HG02588 (cell line): ENCODE measurements around the gene PMPCA.

ENCODE experiments used
- ATAC-seq: cut with Tn5 transposase; IDR thresholded peaks from one replicate; pipeline ENCODE4 v1.9.1; 2021; ENCODE audit warnings: mild to moderate bottlenecking, moderate library complexity; ENCODE audit not compliant: unreplicated experiment

The PMPCA gene

DNA sequence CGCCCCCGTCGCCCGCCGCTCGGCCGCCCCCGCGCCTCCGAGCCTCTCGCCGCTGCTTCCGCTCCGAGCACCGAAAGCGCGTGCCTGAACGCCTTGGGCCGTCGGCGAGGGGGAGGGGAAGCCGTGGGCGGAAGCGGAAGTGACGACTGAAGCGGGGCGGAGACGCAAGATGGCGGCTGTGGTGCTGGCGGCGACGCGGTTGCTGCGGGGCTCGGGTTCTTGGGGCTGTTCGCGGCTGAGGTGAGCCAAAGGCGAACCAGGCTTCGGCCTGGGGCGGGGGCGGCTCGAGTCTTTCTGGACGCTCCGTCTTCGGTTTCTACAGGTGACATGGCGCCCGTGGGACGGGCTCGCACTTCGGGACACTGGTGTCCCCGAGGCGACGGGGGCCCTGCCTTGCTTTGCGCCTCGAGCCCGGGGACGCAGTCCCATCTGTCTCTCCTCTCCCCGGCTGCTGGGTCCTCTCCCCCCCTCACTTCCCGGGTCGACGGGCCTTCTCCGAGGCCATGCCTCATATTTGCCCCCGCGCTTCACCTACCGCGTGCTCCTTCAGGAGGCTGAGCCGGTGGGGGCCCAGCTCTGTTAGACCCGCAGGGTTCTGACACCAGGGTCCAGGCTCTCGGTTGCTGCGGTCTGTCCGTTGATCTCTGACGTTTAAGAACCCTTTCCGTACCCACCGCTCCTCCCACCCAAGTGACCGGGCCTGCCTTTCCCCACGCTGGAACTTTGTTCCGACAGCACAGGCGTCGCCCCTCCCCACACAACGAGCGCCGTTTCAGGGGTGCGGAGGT, at the start of gene PMPCA, which contains the start of gene ENTR1:
TSS of gene PMPCA (plus strand) at position 159 of the 788 bp plus-strand sequence. CDS start at position 170, 11 bp downstream.
TSS of gene ENTR1 (minus strand) at position 115 of the 788 bp plus-strand sequence. CDS start 217 bp downstream, outside the sequence.
- peak; percentile 82 for ATAC-seq

GRCh38 chr9:136361047-136361753, 49.3 kb upstream of the PMPCA start:
- no peak for ATAC-seq

DNA sequence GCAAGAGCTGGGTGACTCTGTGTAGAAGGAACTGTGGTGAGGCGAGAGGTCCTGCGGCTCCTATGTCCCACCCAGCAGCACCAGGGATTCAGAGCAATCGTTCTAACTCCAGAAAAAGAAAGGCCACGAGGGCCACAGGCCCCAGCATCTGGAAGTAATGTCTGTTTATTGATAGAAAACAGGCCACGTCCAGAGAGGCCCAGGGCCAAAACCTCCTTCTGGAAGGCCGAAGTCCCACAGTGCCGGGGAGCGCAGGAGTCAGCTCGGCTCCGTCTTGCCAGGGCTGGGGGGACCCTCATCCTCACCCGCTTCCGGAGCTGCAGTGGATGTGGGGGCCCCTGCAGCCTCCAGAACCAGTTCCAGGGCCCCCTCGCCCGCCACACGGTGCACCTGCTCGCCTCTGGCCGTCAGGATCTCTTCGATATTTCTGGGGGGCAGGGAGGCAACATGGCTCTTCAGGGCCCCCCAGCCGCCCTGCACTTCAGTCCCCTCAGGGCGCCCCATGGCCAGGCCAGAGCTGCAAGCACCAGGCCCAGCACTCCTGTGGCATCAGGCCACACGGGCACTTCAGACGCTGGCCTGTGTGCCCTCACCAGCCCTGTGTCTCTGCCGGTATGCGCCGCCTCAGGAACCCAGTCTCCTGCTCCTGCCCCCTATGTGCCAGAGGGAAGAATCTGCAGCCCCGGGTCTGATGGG, 48.6 kb upstream of the PMPCA start:
- no peak for ATAC-seq

DNA sequence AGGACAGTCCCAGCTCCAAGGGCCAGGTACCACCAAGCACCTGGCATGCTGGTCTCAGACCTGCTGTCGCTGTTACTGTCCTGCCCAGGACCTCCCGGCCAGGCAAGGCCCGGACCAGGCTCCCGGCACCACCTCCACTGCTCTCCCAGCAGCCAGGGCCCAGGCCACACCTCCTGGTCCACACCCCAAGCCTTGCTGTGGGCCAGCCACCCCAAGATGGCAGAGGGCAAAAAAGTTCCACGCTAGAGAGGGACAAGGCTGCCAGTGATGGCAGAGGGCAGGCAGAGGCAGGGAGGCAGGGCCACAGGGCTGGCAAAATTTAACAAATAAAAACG, 48.0 kb upstream of the PMPCA start:
- no peak for ATAC-seq

DNA sequence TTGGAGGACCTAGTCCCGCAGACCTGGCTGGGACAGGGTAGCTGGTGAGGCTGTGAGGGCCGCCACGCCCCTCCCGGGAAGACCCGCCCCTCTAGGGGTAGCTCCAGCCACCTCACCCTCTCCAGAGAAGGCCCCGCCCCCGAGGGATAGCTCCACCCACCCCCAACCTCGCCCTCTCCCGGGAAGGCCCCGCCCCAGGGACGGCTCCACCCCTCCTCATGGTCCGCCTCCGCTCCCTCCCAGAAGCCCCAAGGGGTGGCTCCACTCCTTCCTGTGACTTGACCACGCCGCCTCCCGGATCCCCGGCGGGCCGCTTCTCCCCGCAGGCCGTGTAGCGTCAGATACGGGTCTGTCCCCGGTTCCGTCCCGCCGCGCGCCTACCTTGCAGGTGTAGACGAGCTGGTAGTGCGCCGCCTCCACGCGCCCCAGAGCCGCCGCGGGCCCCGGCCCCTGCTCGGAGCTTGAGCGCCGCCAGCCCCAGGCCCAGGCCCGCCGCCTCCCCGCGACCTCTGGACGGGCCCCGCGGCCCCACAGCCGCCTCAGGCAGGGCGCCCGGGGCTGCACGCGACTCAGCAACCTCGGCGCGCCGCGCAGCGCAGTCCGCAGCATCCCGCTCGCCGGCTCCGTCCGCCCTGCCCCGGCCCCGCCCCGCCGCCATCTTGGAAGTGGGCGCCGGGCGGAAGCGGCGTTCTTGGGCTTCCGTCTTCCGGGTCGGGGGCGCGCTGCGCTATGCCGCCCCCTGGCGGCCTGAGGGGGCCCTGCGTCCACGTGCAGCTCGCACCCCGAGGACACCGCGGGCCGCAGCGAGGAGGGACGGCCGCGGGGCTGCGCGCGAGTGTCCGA, 47.1 kb upstream of the PMPCA start, which contains the start of gene DNLZ:
TSS of gene DNLZ (minus strand) at position 639 of the 843 bp plus-strand sequence. CDS start at position 609, 30 bp downstream.
- peak; percentile 69 for ATAC-seq

DNA sequence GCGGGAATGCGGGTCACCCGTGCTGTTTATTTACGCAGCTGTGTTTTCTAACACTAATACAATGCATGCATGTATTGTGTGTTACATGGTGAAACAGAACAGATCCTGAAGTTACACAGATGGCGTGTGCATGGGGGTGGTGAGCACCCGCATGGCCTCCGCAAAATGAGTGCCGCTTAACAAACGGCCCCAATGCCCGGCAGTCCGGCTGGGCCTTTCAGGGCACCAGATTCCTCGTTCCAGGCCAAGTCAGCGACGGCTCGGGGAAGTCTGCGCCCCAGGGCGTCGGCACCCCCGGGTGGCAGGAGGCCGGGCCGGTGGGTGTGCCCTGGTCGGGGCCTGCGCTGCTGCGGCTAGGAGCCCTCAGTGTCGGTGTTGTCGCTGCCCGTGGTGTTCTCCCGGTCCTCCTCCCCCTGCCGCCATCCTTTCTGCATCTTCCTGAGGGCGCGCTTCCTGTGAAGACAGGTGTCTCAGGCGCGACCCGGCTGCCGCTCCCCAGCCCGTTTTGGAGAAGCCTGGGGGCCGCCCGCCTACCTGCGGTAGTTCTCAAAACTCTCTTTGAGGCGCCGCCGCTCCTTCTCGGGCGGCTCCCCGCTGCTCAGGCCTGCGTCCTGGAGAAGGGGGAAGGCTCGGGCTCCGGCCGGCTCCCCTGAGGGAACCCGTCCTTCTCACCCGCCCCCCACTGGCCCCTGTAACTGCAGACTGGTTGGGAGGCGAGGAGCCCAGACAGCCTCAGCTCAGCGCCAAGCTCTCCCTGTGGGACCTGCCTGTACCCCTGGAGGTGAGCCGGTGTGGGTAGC, 46.3 kb upstream of the PMPCA start:
- no peak for ATAC-seq

DNA sequence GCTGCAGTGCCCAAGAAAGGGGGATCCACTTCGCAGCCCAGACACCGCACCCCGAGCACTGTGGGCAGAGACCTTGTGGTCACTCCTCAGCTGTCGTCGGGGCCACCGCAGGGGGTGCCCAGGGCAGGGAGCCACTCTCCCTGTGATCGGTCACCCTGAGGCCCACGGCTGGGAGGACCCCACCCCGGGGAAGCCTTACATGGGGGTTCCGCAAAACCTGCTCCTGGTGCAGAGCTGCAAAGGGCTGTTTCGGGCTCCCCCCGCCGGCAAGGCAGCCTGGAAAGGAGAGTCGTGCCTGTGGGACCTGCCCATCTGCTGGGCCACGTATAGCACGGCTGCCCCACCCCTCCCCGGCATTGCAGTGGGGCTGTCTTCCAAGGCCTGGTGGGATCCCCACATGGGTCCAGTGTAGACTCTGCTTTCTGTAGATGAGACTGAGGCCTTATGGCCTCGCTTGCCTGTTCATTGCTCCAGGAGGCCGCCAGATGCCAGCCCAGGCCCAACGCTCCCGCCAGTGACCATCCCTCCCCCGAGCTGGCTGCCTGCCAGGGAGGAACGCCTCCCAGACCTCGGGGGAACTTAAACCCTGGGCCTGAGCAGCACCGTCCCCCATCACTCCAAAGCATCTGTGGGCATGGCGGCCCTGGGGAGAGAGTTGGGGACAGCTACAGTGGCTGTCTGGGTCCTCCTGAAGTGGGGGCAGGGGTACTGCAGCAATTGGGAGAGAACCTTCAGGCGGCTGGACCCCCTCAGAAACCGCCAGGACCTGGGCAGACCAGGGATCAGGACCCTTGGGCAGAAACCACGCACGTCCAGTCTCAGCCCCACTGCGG, 45.3 kb upstream of the PMPCA start:
- ATAC-seq: no peak

- ATAC-seq: no peak
Measured at GRCh38 chr9:136365775-136366222, 44.7 kb upstream of the PMPCA start.

GRCh38 chr9:136366826-136367225, 43.6 kb upstream of the PMPCA start:
- ATAC-seq: no peak

GRCh38 chr9:136367296-136368145, 42.9 kb upstream of the PMPCA start:
- no peak for ATAC-seq

GRCh38 chr9:136368190-136368589, 42.3 kb upstream of the PMPCA start:
- ATAC-seq: no peak

GRCh38 chr9:136370037-136370436, 40.4 kb upstream of the PMPCA start:
- ATAC-seq: no peak

GRCh38 chr9:136370687-136371532, 39.5 kb upstream of the PMPCA start:
- ATAC-seq: no peak

- ATAC-seq: no peak
Measured at GRCh38 chr9:136371533-136371880, 39.0 kb upstream of the PMPCA start.

GRCh38 chr9:136372006-136372405, 38.5 kb upstream of the PMPCA start:
- ATAC-seq: no peak

GRCh38 chr9:136372561-136373299, 37.7 kb upstream of the PMPCA start:
- no peak for ATAC-seq
